GM23338 (cell line): ENCODE results near the gene SLC25A29. TPM values are rescaled to one million over a fixed set of nuclear protein-coding genes. Genes with fewer than 3 reads are reported as not detected.
A peak's percentile ranks its signal among the peaks of the same experiment; 100 is the strongest.

Experiments used
- ATAC-seq: fragments of 200-7000 bp; cut with Tn5 transposase; 3 replicates; pipeline ENCODE4 v1.9.1; 2020
- DNase-seq: peaks from one replicate; pipeline ENCODE4 v3.0.0-alpha.2; 2015; ENCODE audit warnings: low spot score
- H2AFZ ChIP-seq: fragments of 200-600 bp; sonication (generic); 2 replicates; pipeline ENCODE4 v1.8.0; 2016; ENCODE audit warnings: antibody characterized with exemption, mild to moderate bottlenecking, moderate library complexity
- H3F3A ChIP-seq: fragments of 200-600 bp; sonication (generic); replicated peaks from 2 replicates; pipeline ENCODE4 v1.8.0; 2017; ENCODE audit warnings: antibody characterized with exemption, mixed run types, low read depth
- H3K27ac ChIP-seq: fragments of 200-600 bp; sonication (generic); 2 replicates; pipeline ENCODE4 v1.6.1; 2016; ENCODE audit warnings: low read depth
- H3K27me3 ChIP-seq: fragments of 200-600 bp; sonication (generic); 2 replicates; pipeline ENCODE4 v1.8.0; 2016; ENCODE audit warnings: mild to moderate bottlenecking, mixed run types, moderate library complexity; ENCODE audit not compliant: insufficient read depth
- H3K36me3 ChIP-seq: fragments of 200-600 bp; sonication (generic); 2 replicates; pipeline ENCODE4 v1.8.0; 2016; ENCODE audit warnings: mild to moderate bottlenecking; ENCODE audit not compliant: insufficient read depth
- H3K4me1 ChIP-seq: fragments of 200-600 bp; sonication (generic); 2 replicates; pipeline ENCODE4 v1.8.0; 2016; ENCODE audit warnings: mild to moderate bottlenecking, moderate library complexity; ENCODE audit not compliant: insufficient read depth
- H3K4me2 ChIP-seq: fragments of 200-600 bp; sonication (generic); 2 replicates; pipeline ENCODE4 v1.7.1; 2017; ENCODE audit warnings: mixed run types
- H3K4me3 ChIP-seq: fragments of 200-600 bp; sonication (generic); 2 replicates; pipeline ENCODE4 v1.6.1; 2016; ENCODE audit warnings: mixed run types
- H3K79me2 ChIP-seq: fragments of 200-600 bp; sonication (generic); replicated peaks from 2 replicates; pipeline ENCODE4 v1.8.0; 2017; ENCODE audit warnings: mild to moderate bottlenecking; ENCODE audit not compliant: insufficient read depth
- H3K9me2 ChIP-seq: fragments of 200-600 bp; sonication (generic); 2 replicates; pipeline ENCODE4 v1.8.0; 2017; ENCODE audit not compliant: insufficient read depth
- H4K20me1 ChIP-seq: fragments of 200-600 bp; sonication (generic); replicated peaks from 2 replicates; pipeline ENCODE4 v1.8.0; 2017; ENCODE audit warnings: mild to moderate bottlenecking; ENCODE audit not compliant: insufficient read depth
- H3K27ac Mint-ChIP-seq: 2 replicates; pipeline ENCODE4 v1.8.0; 2020; ENCODE audit warnings: inconsistent platforms, mild to moderate bottlenecking, moderate library complexity, mixed read lengths
- H3K27me3 Mint-ChIP-seq: 3 replicates; pipeline ENCODE4 v1.8.0; 2022; ENCODE audit warnings: low read depth, mild to moderate bottlenecking, moderate library complexity, mixed read lengths, inconsistent platforms; ENCODE audit not compliant: insufficient read depth, poor library complexity
- H3K36me3 Mint-ChIP-seq: 3 replicates; pipeline ENCODE4 v1.8.0; 2021; ENCODE audit warnings: low read depth, mild to moderate bottlenecking, inconsistent platforms, moderate library complexity, mixed read lengths
- H3K4me1 Mint-ChIP-seq: 3 replicates; pipeline ENCODE4 v1.8.0; 2020; ENCODE audit warnings: mild to moderate bottlenecking, inconsistent platforms, mixed read lengths
- H3K4me3 Mint-ChIP-seq: 3 replicates; pipeline ENCODE4 v1.8.0; 2021; ENCODE audit warnings: moderate library complexity, mild to moderate bottlenecking, inconsistent platforms, mixed read lengths
- H3K9me3 Mint-ChIP-seq: 3 replicates; pipeline ENCODE4 v1.8.0; 2020; ENCODE audit warnings: moderate library complexity, mild to moderate bottlenecking, inconsistent platforms, mixed read lengths
- CREB1 ChIP-seq: fragments of 250-450 bp; sonication (Bioruptor Pico); IDR thresholded peaks from 2 replicates; pipeline ENCODE4 v1.5.0; 2020; ENCODE audit warnings: low read depth, mild to moderate bottlenecking, moderate library complexity
- STAT1 ChIP-seq: IDR thresholded peaks from one replicate; pipeline ENCODE4 v1.6.1; 2016; ENCODE audit warnings: antibody characterized with exemption; ENCODE audit not compliant: unreplicated experiment
- polyA plus RNA-seq: library from polyadenylated mRNA; unstranded; fragments of >200 nt; fragmentation: Nextera tagmentation; extraction: Ambion mirVana; gene quantifications from 2 replicates; pipeline ENCODE4 v1.2.1, GENCODE V29; 2016
- total RNA-seq: library from RNA; depleted of rRNA; stranded (reverse); fragments of >200 nt; shearing (Covaris generic); gene quantifications from 2 replicates; pipeline ENCODE4 v1.2.3, GENCODE V29; 2014
- TF ChIP-seq, protein P1 (sequence below): fragments of 250-450 bp; sonication (Bioruptor Pico); IDR thresholded peaks from 2 replicates; pipeline ENCODE4 v1.5.0; 2020; ENCODE audit warnings: mild to moderate bottlenecking, moderate library complexity
- TF ChIP-seq, protein P2 (sequence below), 2 experiments: fragments of 200-600 bp in 1 of 2; sonication (generic) in 1 of 2; conservative IDR thresholded peaks; 2 replicates each; pipeline versions ENCODE4 v1.5.1 to v1.6.1; 2016 to 2017; ENCODE audit warnings: antibody characterized with exemption in 2 of 2, low read depth in 2 of 2, mild to moderate bottlenecking in 2 of 2, moderate library complexity in 1 of 2

SLC25A29 gene
- total and polyA plus RNA-seq, 2 experiments from 2014 or later: 65.6 to 206 TPM

DNA sequence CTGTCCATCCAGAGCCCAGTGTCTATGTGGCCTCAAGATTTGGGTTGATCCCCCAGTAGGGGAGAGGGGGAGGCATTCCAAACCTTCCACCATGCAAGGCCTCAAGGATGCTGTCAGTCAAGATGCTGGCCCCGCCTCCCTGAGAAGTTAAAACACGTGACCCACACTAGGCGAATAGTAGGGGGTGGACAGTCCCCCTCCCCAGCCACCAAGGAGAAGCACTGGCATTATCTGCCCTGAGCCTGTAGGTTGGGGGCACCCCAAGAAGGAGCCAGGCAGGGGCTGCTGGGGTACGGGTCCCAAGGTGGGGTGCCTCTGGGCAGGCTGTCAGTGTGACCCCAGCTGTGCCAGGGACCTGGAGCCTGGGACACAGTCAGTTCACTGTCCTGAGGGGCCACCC lies 2.3 kb downstream of the SLC25A29 start (continued):
- TF ChIP-seq, protein P1, sequence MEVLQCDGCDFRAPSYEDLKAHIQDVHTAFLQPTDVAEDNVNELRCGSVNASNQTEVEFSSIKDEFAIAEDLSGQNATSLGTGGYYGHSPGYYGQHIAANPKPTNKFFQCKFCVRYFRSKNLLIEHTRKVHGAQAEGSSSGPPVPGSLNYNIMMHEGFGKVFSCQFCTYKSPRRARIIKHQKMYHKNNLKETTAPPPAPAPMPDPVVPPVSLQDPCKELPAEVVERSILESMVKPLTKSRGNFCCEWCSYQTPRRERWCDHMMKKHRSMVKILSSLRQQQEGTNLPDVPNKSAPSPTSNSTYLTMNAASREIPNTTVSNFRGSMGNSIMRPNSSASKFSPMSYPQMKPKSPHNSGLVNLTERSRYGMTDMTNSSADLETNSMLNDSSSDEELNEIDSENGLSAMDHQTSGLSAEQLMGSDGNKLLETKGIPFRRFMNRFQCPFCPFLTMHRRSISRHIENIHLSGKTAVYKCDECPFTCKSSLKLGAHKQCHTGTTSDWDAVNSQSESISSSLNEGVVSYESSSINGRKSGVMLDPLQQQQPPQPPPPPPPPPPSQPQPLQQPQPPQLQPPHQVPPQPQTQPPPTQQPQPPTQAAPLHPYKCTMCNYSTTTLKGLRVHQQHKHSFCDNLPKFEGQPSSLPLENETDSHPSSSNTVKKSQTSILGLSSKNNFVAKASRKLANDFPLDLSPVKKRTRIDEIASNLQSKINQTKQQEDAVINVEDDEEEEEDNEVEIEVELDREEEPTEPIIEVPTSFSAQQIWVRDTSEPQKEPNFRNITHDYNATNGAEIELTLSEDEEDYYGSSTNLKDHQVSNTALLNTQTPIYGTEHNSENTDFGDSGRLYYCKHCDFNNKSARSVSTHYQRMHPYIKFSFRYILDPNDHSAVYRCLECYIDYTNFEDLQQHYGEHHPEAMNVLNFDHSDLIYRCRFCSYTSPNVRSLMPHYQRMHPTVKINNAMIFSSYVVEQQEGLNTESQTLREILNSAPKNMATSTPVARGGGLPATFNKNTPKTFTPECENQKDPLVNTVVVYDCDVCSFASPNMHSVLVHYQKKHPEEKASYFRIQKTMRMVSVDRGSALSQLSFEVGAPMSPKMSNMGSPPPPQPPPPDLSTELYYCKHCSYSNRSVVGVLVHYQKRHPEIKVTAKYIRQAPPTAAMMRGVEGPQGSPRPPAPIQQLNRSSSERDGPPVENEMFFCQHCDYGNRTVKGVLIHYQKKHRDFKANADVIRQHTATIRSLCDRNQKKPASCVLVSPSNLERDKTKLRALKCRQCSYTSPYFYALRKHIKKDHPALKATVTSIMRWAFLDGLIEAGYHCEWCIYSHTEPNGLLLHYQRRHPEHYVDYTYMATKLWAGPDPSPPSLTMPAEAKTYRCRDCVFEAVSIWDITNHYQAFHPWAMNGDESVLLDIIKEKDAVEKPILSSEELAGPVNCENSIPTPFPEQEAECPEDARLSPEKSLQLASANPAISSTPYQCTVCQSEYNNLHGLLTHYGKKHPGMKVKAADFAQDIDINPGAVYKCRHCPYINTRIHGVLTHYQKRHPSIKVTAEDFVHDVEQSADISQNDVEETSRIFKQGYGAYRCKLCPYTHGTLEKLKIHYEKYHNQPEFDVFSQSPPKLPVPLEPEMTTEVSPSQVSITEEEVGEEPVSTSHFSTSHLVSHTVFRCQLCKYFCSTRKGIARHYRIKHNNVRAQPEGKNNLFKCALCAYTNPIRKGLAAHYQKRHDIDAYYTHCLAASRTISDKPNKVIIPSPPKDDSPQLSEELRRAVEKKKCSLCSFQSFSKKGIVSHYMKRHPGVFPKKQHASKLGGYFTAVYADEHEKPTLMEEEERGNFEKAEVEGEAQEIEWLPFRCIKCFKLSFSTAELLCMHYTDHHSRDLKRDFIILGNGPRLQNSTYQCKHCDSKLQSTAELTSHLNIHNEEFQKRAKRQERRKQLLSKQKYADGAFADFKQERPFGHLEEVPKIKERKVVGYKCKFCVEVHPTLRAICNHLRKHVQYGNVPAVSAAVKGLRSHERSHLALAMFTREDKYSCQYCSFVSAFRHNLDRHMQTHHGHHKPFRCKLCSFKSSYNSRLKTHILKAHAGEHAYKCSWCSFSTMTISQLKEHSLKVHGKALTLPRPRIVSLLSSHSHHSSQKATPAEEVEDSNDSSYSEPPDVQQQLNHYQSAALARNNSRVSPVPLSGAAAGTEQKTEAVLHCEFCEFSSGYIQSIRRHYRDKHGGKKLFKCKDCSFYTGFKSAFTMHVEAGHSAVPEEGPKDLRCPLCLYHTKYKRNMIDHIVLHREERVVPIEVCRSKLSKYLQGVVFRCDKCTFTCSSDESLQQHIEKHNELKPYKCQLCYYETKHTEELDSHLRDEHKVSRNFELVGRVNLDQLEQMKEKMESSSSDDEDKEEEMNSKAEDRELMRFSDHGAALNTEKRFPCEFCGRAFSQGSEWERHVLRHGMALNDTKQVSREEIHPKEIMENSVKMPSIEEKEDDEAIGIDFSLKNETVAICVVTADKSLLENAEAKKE: no peak
- TF ChIP-seq, protein P2, sequence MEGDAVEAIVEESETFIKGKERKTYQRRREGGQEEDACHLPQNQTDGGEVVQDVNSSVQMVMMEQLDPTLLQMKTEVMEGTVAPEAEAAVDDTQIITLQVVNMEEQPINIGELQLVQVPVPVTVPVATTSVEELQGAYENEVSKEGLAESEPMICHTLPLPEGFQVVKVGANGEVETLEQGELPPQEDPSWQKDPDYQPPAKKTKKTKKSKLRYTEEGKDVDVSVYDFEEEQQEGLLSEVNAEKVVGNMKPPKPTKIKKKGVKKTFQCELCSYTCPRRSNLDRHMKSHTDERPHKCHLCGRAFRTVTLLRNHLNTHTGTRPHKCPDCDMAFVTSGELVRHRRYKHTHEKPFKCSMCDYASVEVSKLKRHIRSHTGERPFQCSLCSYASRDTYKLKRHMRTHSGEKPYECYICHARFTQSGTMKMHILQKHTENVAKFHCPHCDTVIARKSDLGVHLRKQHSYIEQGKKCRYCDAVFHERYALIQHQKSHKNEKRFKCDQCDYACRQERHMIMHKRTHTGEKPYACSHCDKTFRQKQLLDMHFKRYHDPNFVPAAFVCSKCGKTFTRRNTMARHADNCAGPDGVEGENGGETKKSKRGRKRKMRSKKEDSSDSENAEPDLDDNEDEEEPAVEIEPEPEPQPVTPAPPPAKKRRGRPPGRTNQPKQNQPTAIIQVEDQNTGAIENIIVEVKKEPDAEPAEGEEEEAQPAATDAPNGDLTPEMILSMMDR (conservative IDR thresholded peaks at IDR 0.05; ENCODE audit: low read depth in 2 of 2): no peak
- TF ChIP-seq STAT1: no peak

DNA sequence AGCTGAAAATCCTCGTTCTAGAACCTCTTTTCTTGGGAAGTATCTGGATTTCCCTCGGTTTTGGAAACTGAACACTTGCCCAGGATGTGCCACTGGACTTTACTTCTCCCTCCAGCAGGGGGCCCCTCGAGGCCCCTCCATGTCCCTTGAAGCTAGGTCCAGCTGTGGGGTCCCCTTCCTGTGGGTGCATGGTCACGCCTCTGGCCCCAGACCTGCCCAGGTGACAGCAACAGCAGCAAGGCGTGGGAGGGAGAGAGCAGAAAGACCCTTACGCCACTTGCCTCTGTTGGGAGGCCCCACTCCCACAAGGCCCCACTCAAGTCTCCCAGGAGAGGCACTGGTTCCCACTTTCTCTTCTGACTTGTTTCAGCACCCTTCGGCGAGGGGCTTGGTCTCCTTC lies 3.1 kb downstream of the SLC25A29 start:
- Histone ChIP-seq H3K4me1 (peaks cover 8% of the 10 kb centered on the region), H2AFZ (no peak overlapping the region), H3K9me2 (no peaks in the 10 kb centered on the region), H3K27me3 (peaks cover 6% of the 10 kb centered on the region; the same call in 1 of the 2 replicates), H3K36me3 (no peaks in the 10 kb centered on the region), H4K20me1 (peaks cover 51% of the 10 kb centered on the region), H3F3A (peaks cover 16% of the 10 kb centered on the region), H3K4me2 (peak overlapping the region; percentile 86; the same call in 1 of the 2 replicates), H3K27ac (no peak overlapping the region), H3K79me2 (peaks cover 62% of the 10 kb centered on the region), H3K4me3 (no peak overlapping the region)
- TF ChIP-seq, protein P2 (conservative IDR thresholded peaks at IDR 0.05; ENCODE audit: low read depth in 2 of 2): peak; percentile 54 to 64
- TF ChIP-seq CREB1: no peak
- TF ChIP-seq, protein P1: no peak
- DNase-seq (peak; percentile 55), ATAC-seq (no peak)
- Mint-ChIP-seq H3K4me3 (no peak overlapping the region; the same call in 2 of the 3 replicates), H3K36me3 (peaks cover 26% of the 10 kb centered on the region), H3K9me3 (no peaks in the 10 kb centered on the region), H3K4me1 (peaks cover 30% of the 10 kb centered on the region), H3K27ac (no peak overlapping the region), H3K27me3 (peaks cover 17% of the 10 kb centered on the region)
